Ectodermal cell (in vitro differentiated cells): ENCODE results near the gene GOLPH3.

Source experiments
- H3K27ac ChIP-seq: 2 replicates; pipeline ENCODE4 v1.7.0; 2013; ENCODE audit warnings: mild to moderate bottlenecking, low read depth, low read length; ENCODE audit not compliant: insufficient read depth, poor library complexity, severe bottlenecking
- H3K27me3 ChIP-seq: 2 replicates; pipeline ENCODE4 v1.7.0; 2013; ENCODE audit warnings: mild to moderate bottlenecking, low read length; ENCODE audit not compliant: insufficient read depth, control insufficient read depth, poor library complexity, severe bottlenecking
- H3K36me3 ChIP-seq: one replicate; pipeline ENCODE4 v1.7.0; 2013; ENCODE audit warnings: low read length; ENCODE audit not compliant: control insufficient read depth, insufficient read depth
- H3K4me1 ChIP-seq: one replicate; pipeline ENCODE4 v1.7.0; 2013; ENCODE audit warnings: low read length; ENCODE audit not compliant: control insufficient read depth, insufficient read depth
- H3K4me3 ChIP-seq: 2 replicates; pipeline ENCODE4 v1.7.0; 2013; ENCODE audit warnings: low read depth, low read length, control low read depth; ENCODE audit not compliant: insufficient read depth
- H3K9me3 ChIP-seq: 2 replicates; pipeline ENCODE4 v1.7.0; 2013; ENCODE audit warnings: mild to moderate bottlenecking, low read length, moderate library complexity; ENCODE audit not compliant: control insufficient read depth
- WGBS, 2 experiments: methylation state at CpG; one replicate each; pipeline ENCODE4 v1.1.7; 2013; ENCODE audit warnings: missing lambda C conversion rate in 2 of 2; 5-methylcytosine and 5-hydroxymethylcytosine counted together

GOLPH3 gene

DNA sequence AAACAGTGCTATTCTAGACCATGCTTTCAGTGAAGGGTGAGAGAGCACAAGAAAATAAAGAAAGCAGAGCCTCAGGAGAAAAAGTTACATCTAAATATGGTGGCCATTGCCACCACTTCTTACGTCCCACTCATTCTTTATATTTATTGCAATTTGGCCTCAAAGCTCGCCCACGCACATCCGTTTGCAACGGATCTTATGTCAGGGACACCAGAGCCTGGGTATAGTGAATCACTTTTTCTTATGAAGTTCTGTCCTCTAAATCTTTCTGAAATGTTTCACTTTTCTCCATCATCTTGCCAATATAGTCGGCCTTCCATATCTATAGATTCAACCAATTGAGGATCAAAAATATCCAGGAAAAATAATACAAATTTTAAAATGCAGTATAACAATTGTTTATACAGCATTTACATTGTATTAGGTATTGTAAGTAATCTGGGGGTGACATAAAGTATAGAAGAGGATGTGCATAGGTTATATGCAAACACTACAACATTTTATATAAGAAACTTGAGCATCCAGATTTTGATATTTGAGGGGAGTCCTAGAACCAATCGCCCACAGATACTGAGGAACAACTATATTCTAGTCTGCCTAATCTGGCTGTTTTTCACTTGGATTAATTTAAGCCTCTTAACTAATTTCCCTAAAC, 35.2 kb downstream of the GOLPH3 start:
- no peak overlapping the region for H3K27ac ChIP-seq
- H3K9me3 ChIP-seq = no peaks in the 10 kb centered on the region
- H3K4me3 ChIP-seq = no peak overlapping the region
- H3K4me1 ChIP-seq = no peaks in the 10 kb centered on the region
- WGBS, 2 experiments = 93 to 98% methylated on average over 7 of the region's 7 CpGs
- peaks cover 5% of the 10 kb centered on the region for H3K36me3 ChIP-seq
- H3K27me3 ChIP-seq = no peaks in the 10 kb centered on the region

DNA sequence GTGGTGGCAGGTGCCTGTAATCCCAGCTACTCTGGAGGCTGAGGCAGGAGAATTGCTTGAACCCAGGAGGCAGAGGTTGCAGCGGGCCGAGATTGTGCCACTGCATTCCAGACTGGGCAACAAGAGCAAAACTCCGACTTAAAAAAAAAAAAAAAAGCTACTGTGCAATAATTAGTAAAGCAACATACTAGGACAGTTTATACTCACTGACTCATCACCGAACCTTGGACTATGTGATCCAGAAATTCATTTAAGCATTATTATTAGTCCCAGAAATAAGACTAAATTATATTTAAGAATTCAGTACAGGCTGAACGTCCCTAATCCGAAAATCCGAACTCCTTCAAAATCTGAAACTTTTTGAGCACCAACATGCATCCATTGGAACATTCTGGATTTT, 37.8 kb downstream of the GOLPH3 start:
- Histone ChIP-seq H3K27me3 (no peaks in the 10 kb centered on the region), H3K4me1 (no peaks in the 10 kb centered on the region), H3K9me3 (no peaks in the 10 kb centered on the region), H3K36me3 (peaks cover 7% of the 10 kb centered on the region), H3K27ac (no peak overlapping the region), H3K4me3 (no peak overlapping the region)
- 88 to 95% methylated on average over 7 of the region's 7 CpGs for WGBS, 2 experiments

DNA sequence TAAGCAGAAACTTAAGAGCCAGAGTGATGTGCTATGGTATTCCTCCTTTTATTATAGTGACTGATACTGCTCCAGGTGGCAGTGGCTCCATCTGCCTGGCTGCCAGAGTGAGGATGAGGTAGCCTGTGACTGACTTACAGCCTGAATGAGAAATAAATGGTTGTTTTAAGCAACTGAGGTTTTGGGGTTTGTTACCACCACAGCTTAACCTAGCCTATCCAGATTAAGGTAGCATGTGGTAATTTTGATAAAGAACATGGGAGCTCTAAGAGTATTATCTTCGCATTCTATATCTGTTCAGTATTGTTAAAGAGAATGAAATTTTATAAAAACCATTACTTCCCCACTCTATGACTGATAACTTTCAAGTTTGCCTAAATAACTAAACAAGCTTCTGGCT, 39.0 kb downstream of the GOLPH3 start:
- Histone ChIP-seq H3K4me3 (no peak overlapping the region), H3K9me3 (no peaks in the 10 kb centered on the region), H3K4me1 (no peaks in the 10 kb centered on the region), H3K27ac (no peak overlapping the region), H3K36me3 (peaks cover 7% of the 10 kb centered on the region), H3K27me3 (no peaks in the 10 kb centered on the region)
- WGBS, 2 experiments = no CpG with 5 or more reads among the region's 1 CpG

DNA sequence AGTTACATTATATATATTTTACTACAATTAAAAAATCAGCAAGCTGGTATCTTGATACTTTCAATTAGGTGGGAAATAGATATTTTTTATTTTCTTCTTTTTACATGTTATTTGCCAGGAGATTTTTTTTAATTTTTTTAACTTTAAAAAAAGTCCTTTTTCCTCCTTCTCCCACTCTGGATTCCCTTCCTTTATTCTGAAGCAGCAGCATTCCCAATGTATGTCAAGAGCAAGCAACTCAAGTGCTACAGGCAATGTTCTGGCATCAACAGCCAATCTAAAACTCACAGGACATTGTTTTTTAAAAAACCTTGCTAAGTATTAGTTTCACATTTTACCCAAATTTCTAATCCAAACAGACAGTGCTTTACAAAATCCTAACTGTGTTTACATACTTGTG, 41.4 kb downstream of the GOLPH3 start:
- no peaks in the 10 kb centered on the region for H3K27me3 ChIP-seq

DNA sequence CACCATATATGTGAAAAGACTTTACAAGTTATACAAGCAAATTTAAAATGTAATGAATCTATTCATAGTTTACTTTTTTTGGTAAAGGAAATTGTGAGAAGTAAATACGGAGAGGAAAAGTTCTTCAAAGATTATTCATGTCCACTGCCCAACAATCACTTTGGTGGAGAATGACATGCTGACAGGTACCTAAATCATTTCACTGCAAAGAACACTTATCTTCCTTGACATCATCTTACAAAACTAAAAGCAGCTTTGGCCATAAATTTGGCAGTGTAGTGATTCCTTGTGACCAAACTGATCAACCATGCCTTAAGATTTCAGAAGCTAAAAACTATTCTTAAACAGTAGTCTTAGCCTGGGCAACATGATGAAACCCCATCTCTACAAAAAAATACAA, 42.5 kb downstream of the GOLPH3 start:
- H3K9me3 ChIP-seq = no peaks in the 10 kb centered on the region
- H3K27me3 ChIP-seq = no peaks in the 10 kb centered on the region
- H3K27ac ChIP-seq = no peak overlapping the region
- 80% methylated on average over 1 of the region's 1 CpG; no CpG with 5 or more reads in 1 of the 2 experiments for WGBS, 2 experiments
- no peaks in the 10 kb centered on the region for H3K4me1 ChIP-seq
- H3K4me3 ChIP-seq = no peak overlapping the region
- peaks cover 7% of the 10 kb centered on the region for H3K36me3 ChIP-seq

More for the DNA sequence above, 41.4 kb downstream of the GOLPH3 start:
- H3K4me1 ChIP-seq = no peaks in the 10 kb centered on the region
- H3K36me3 ChIP-seq = peaks cover 7% of the 10 kb centered on the region
- no peaks in the 10 kb centered on the region for H3K9me3 ChIP-seq
- H3K4me3 ChIP-seq = no peak overlapping the region
- no peak overlapping the region for H3K27ac ChIP-seq

GRCh38 chr5:32130865-32131264, 43.3 kb downstream of the GOLPH3 start:
- Histone ChIP-seq H3K27me3 (no peaks in the 10 kb centered on the region), H3K27ac (no peak overlapping the region), H3K36me3 (peaks cover 11% of the 10 kb centered on the region), H3K4me1 (no peaks in the 10 kb centered on the region), H3K4me3 (no peak overlapping the region), H3K9me3 (no peaks in the 10 kb centered on the region)
- WGBS, 2 experiments = 93 to 95% methylated on average over 3 of the region's 3 CpGs

DNA sequence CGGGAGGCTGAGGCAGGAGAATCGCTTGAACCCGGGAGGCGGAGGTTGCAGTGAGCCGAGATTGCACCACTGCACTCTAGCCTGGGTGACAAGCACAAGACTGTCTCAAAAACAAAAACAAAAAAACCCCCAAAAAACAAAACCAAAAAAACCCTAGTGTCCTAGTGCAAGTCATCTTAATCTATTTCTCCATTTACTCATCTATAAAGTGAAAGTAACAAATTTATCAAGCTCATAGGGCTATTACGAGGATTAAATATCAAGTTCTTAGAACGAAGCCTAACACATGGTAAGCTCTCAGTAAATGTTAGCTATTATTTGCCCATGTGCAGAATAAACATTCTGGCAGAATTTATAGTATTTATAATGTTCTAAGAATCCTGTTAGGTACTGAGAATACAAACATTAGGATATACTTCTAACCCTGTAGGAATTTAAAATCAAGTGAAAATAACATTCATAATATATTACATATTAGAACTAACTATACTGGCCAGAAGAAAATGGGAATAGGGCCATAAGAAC, 45.0 kb downstream of the GOLPH3 start:
- peaks cover 7% of the 10 kb centered on the region for H3K36me3 ChIP-seq
- H3K27me3 ChIP-seq = no peaks in the 10 kb centered on the region
- H3K27ac ChIP-seq = no peak overlapping the region
- H3K9me3 ChIP-seq = no peaks in the 10 kb centered on the region
- WGBS, 2 experiments = 93 to 95% methylated on average over 7 of the region's 7 CpGs
- no peak overlapping the region for H3K4me3 ChIP-seq
- no peaks in the 10 kb centered on the region for H3K4me1 ChIP-seq

- no peaks in the 10 kb centered on the region for H3K9me3 ChIP-seq
- H3K4me3 ChIP-seq = no peak overlapping the region
- no peaks in the 10 kb centered on the region for H3K27me3 ChIP-seq
- no peak overlapping the region for H3K27ac ChIP-seq
- 75 to 87% methylated on average over 3 of the region's 3 CpGs for WGBS, 2 experiments
- H3K36me3 ChIP-seq = peaks cover 7% of the 10 kb centered on the region
- no peaks in the 10 kb centered on the region for H3K4me1 ChIP-seq
Observed at GRCh38 chr5:32127711-32128110, 46.4 kb downstream of the GOLPH3 start.

- peaks cover 12% of the 10 kb centered on the region for H3K36me3 ChIP-seq
- WGBS, 2 experiments = 91 to 100% methylated on average over 1 of the region's 1 CpG
Observed at GRCh38 chr5:32126691-32127090, 47.4 kb downstream of the GOLPH3 start.

DNA sequence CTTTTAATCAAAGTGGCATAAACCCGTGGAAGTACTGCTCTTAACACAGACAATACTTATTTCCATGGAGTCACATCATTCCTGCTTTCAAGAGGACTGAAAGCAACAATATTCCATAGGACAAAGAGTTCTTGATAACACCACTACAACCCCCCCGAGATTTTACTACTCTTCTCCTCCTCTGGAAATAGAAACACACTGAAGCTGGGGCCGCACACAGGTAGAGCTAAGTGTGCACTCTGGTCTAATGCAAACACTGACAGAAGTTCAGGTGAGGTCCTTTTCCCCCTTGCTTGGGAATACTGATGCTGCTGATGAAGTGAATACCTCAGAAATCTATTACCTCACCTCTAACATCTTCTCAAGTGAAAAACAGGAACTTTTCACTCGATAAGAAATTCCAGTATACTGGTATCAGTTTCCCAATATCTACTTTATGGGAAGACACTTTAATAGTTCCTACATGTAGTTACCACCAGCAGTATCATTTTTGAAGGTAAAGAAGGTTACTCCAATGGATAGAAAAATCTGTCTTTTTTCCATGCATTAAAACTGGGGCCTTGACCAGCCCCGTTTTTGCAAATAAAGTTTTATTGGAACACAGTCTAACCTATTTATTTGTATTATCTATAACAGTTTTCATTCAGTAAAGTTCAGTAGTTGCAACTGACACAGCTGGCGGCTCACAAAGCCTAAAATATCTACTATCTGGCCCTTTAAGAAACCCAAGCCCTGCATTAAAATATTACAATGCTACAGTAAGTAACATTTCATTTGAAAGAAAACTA, 50.0 kb downstream of the GOLPH3 start:
- no peaks in the 10 kb centered on the region for H3K4me1 ChIP-seq
- no peaks in the 10 kb centered on the region for H3K9me3 ChIP-seq
- H3K36me3 ChIP-seq = peaks cover 12% of the 10 kb centered on the region
- no peaks in the 10 kb centered on the region for H3K27me3 ChIP-seq
- H3K4me3 ChIP-seq = no peak overlapping the region
- 93 to 95% methylated on average over 5 to 6 of the region's 6 CpGs for WGBS, 2 experiments
- H3K27ac ChIP-seq = no peak overlapping the region

More at GRCh38 chr5:32126691-32127090, 47.4 kb downstream of the GOLPH3 start:
- H3K27me3 ChIP-seq = no peaks in the 10 kb centered on the region
- no peak overlapping the region for H3K4me3 ChIP-seq
- no peak overlapping the region for H3K27ac ChIP-seq
- H3K4me1 ChIP-seq = no peaks in the 10 kb centered on the region
- no peaks in the 10 kb centered on the region for H3K9me3 ChIP-seq
